ENCODE measurements around the gene WAC. TPM values are rescaled to one million over a fixed set of nuclear protein-coding genes. Genes with fewer than 3 reads are reported as not detected.

Gene WAC
- total and polyA plus RNA-seq, 2 of the 13 experiments (the other 11 are each of a cell fraction or from before 2014, with no cell fraction given) = 69.1 to 96.2 TPM

DNA sequence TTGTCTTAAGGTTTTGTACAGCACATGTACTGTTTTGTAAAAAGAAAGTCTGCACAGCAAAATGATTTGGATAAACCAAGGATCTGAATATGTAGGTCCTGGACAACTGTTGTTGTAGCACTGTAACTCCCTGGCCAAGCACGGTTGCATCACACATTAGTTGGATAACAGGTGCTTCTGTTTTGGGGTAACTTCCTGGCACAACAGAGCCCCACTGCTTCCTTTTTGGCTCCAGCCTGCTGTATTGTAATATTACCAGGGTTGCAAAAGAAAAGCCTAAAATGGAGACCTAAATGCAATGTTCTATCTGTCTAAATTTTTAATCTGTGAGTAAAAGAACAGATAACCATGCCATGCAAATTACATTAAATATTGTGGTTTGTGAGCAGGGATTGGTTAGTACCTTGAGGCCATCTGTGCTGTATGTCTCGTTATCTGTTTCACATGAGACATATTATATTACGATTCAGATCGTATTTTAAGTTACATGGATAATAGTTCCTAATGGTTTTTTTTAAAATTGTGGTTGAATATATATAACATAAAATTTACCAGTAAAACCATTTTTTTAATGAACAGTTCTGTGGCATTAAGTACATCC is 27.5 kb upstream of the WAC start:
- no peaks in the 10 kb centered on the region for H3K79me2 ChIP-seq (ENCODE audit: insufficient read depth, low read length)
- CTCF ChIA-PET (ENCODE audit: low intra/inter-chr PET ratio, low total read pairs) = no interaction called here
- DNase-seq (ENCODE audit: low spot score) (no peak), ATAC-seq (no peak), FAIRE-seq (no peak)
- no peak overlapping the region for H2AFZ ChIP-seq (ENCODE audit: low read length)
- H3K4me3 ChIP-seq (replicated peaks in 1 of 3; ENCODE audit: insufficient read depth in 1 of 3, low read depth in 2 of 3, low read length in 3 of 3) = no peak overlapping the region
- POLR2A ChIA-PET = no interaction called here
- H3K4me2 ChIP-seq (ENCODE audit: low read depth, low read length) = no peak overlapping the region
- no peaks in the 10 kb centered on the region for H3K9me3 ChIP-seq (ENCODE audit: low read length)
- H3K9ac ChIP-seq (ENCODE audit: insufficient read depth, low read depth, low read length) = no peak overlapping the region
- in situ Hi-C loops (cut with HindIII; ENCODE audit: extremely low pct_ligation_motif_present, low pct_unique_long_range_greater_than_20kb) = no loop called here
- no TSS peak for BruUV-seq (replicated peaks)
- peaks cover 7% of the 10 kb centered on the region; the same call in 1 of the 2 replicates for H3K4me1 ChIP-seq (ENCODE audit: insufficient read depth, low read length)
- intact Hi-C loops (cut with micrococcal nuclease; ENCODE audit: unreplicated experiment) = no loop called here
- H4K20me1 ChIP-seq (ENCODE audit: insufficient read depth, low read length) = no peaks in the 10 kb centered on the region
- no peak overlapping the region for H3K27ac ChIP-seq (ENCODE audit: extremely low read length, insufficient read depth, low read length)
- no peaks in the 10 kb centered on the region for H3K27me3 ChIP-seq (ENCODE audit: control insufficient read depth in 1 of 2, insufficient read depth in 2 of 2, low read length in 2 of 2)
- 28% methylated on average over 4 of the region's 4 CpGs for WGBS (ENCODE audit: low lambda C conversion rate)
- no peaks in the 10 kb centered on the region for H3K36me3 ChIP-seq (replicated peaks in 1 of 2; ENCODE audit: control insufficient read depth in 1 of 2, insufficient read depth in 2 of 2, low read length in 2 of 2)
- no peak for TF ChIP-seq SNAPC2 (CRISPR knock-in tag; IDR thresholded peaks at IDR 0.05)
- no peak for TF ChIP-seq PHF20 (CRISPR knock-in tag; IDR thresholded peaks at IDR 0.05)
- no peak for TF ChIP-seq NRL (CRISPR knock-in tag; IDR thresholded peaks at IDR 0.05; ENCODE audit: borderline replicate concordance)
- no peak for TF ChIP-seq TAF15 (IDR thresholded peaks at IDR 0.05; ENCODE audit: low read depth, low read length, poor library complexity, severe bottlenecking)
- no peak for TF ChIP-seq REPIN1 (CRISPR knock-in tag; IDR thresholded peaks at IDR 0.05; ENCODE audit: borderline replicate concordance, low read depth)
- TF ChIP-seq, protein P1, sequence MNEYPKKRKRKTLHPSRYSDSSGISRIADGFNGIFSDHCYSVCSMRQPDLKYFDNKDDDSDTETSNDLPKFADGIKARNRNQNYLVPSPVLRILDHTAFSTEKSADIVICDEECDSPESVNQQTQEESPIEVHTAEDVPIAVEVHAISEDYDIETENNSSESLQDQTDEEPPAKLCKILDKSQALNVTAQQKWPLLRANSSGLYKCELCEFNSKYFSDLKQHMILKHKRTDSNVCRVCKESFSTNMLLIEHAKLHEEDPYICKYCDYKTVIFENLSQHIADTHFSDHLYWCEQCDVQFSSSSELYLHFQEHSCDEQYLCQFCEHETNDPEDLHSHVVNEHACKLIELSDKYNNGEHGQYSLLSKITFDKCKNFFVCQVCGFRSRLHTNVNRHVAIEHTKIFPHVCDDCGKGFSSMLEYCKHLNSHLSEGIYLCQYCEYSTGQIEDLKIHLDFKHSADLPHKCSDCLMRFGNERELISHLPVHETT (CRISPR knock-in tag; conservative IDR thresholded peaks at IDR 0.05) = no peak
- TF ChIP-seq KDM3A (CRISPR knock-in tag; IDR thresholded peaks at IDR 0.05; ENCODE audit: low read depth) = no peak
- TF ChIP-seq ZNF224 (CRISPR knock-in tag; IDR thresholded peaks at IDR 0.05) = no peak
- no peak for TF ChIP-seq MIXL1 (CRISPR knock-in tag; IDR thresholded peaks at IDR 0.05)
- TF ChIP-seq, protein P2, sequence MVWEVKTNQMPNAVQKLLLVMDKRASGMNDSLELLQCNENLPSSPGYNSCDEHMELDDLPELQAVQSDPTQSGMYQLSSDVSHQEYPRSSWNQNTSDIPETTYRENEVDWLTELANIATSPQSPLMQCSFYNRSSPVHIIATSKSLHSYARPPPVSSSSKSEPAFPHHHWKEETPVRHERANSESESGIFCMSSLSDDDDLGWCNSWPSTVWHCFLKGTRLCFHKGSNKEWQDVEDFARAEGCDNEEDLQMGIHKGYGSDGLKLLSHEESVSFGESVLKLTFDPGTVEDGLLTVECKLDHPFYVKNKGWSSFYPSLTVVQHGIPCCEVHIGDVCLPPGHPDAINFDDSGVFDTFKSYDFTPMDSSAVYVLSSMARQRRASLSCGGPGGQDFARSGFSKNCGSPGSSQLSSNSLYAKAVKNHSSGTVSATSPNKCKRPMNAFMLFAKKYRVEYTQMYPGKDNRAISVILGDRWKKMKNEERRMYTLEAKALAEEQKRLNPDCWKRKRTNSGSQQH (CRISPR knock-in tag; IDR thresholded peaks at IDR 0.05; ENCODE audit: low read depth) = no peak
- TF ChIP-seq HMGA1 (CRISPR knock-in tag; conservative IDR thresholded peaks at IDR 0.05) = no peak
- TF ChIP-seq ZNF501 (CRISPR knock-in tag; IDR thresholded peaks at IDR 0.05) = no peak
- no peak for TF ChIP-seq RBM22 (optimal IDR thresholded peaks at IDR 0.05; ENCODE audit: low read length)
- TF ChIP-seq ZNF33A (CRISPR knock-in tag; IDR thresholded peaks at IDR 0.05; ENCODE audit: borderline replicate concordance) = no peak
- TF ChIP-seq ATF6 (CRISPR knock-in tag; conservative IDR thresholded peaks at IDR 0.05) = no peak
- no peak for TF ChIP-seq SMAD3 (CRISPR knock-in tag; IDR thresholded peaks at IDR 0.05)
- TF ChIP-seq, protein P3, sequence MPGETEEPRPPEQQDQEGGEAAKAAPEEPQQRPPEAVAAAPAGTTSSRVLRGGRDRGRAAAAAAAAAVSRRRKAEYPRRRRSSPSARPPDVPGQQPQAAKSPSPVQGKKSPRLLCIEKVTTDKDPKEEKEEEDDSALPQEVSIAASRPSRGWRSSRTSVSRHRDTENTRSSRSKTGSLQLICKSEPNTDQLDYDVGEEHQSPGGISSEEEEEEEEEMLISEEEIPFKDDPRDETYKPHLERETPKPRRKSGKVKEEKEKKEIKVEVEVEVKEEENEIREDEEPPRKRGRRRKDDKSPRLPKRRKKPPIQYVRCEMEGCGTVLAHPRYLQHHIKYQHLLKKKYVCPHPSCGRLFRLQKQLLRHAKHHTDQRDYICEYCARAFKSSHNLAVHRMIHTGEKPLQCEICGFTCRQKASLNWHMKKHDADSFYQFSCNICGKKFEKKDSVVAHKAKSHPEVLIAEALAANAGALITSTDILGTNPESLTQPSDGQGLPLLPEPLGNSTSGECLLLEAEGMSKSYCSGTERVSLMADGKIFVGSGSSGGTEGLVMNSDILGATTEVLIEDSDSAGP (CRISPR knock-in tag; IDR thresholded peaks at IDR 0.05; ENCODE audit: borderline replicate concordance) = no peak
- TF ChIP-seq HNF4A (CRISPR knock-in tag; IDR thresholded peaks at IDR 0.05) = no peak
- no peak for TF ChIP-seq ZEB1 (IDR thresholded peaks at IDR 0.05; ENCODE audit: insufficient replicate concordance, low read depth)
- TF ChIP-seq ZNF878 (CRISPR knock-in tag; IDR thresholded peaks at IDR 0.05) = no peak
